H9 (cell line): ENCODE data around the gene DNAJC5. TPM values are rescaled to one million over a fixed set of nuclear protein-coding genes. Genes with fewer than 3 reads are reported as not detected.
A peak's percentile ranks its signal among the peaks of the same experiment; 100 is the strongest.

Experiments used
- DNase-seq: peaks from one replicate; pipeline ENCODE4 v3.0.0-alpha.2; 2017
- H2AFZ ChIP-seq: one replicate; pipeline ENCODE4 v1.6.1; 2013; ENCODE audit warnings: mild to moderate bottlenecking, low read length, control low read depth, moderate library complexity
- H2AK5ac ChIP-seq: 2 replicates; pipeline ENCODE4 v1.6.1; 2013; ENCODE audit warnings: low read length, control low read depth, mixed read lengths; ENCODE audit not compliant: insufficient read length
- H2BK120ac ChIP-seq: one replicate; pipeline ENCODE4 v1.6.1; 2013; ENCODE audit warnings: low read depth, mild to moderate bottlenecking, low read length, control low read depth, inconsistent platforms; ENCODE audit not compliant: poor library complexity, severe bottlenecking
- H2BK12ac ChIP-seq: 2 replicates; pipeline ENCODE4 v1.6.1; 2013; ENCODE audit warnings: low read length, control low read depth, mixed read lengths, low read depth; ENCODE audit not compliant: insufficient read length
- H2BK15ac ChIP-seq: 2 replicates; pipeline ENCODE4 v1.6.1; 2013; ENCODE audit warnings: low read depth, low read length, control low read depth
- H2BK20ac ChIP-seq: one replicate; pipeline ENCODE4 v1.6.1; 2013; ENCODE audit warnings: low read depth, mild to moderate bottlenecking, low read length, control low read depth, inconsistent platforms; ENCODE audit not compliant: poor library complexity, severe bottlenecking
- H2BK5ac ChIP-seq: 2 replicates; pipeline ENCODE4 v1.6.1; 2013; ENCODE audit warnings: low read length, control low read depth, mixed read lengths; ENCODE audit not compliant: insufficient read length
- H3K14ac ChIP-seq: 2 replicates; pipeline ENCODE4 v1.6.1; 2013; ENCODE audit warnings: low read length, control low read depth; ENCODE audit not compliant: insufficient read depth
- H3K18ac ChIP-seq: 2 replicates; pipeline ENCODE4 v1.6.1; 2013; ENCODE audit warnings: low read depth, mild to moderate bottlenecking, mixed read lengths, low read length, control low read depth; ENCODE audit not compliant: insufficient read length
- H3K23ac ChIP-seq: 2 replicates; pipeline ENCODE4 v1.6.1; 2013; ENCODE audit warnings: low read length, control low read depth, mixed read lengths, low read depth; ENCODE audit not compliant: insufficient read length
- H3K23me2 ChIP-seq: 2 replicates; pipeline ENCODE4 v1.6.1; 2013; ENCODE audit warnings: low read depth, mild to moderate bottlenecking, mixed read lengths, low read length, control low read depth; ENCODE audit not compliant: insufficient read length, poor library complexity, severe bottlenecking
- H3K27ac ChIP-seq: 2 replicates; pipeline ENCODE4 v1.5.1; 2013; ENCODE audit warnings: low read length, control low read depth, mixed read lengths, low read depth; ENCODE audit not compliant: insufficient read length
- H3K27me3 ChIP-seq: 2 replicates; pipeline ENCODE4 v1.6.1; 2013; ENCODE audit warnings: low read length, control low read depth, inconsistent platforms; ENCODE audit not compliant: insufficient read depth
- H3K4ac ChIP-seq: 2 replicates; pipeline ENCODE4 v1.6.1; 2013; ENCODE audit warnings: low read depth, mild to moderate bottlenecking, control low read depth, inconsistent platforms, low read length, moderate library complexity
- H3K4me1 ChIP-seq: 2 replicates; pipeline ENCODE4 v1.6.1; 2013; ENCODE audit warnings: low read length, control low read depth, inconsistent platforms; ENCODE audit not compliant: insufficient read depth
- H3K4me2 ChIP-seq: 2 replicates; pipeline ENCODE4 v1.6.1; 2013; ENCODE audit warnings: low read length, control low read depth, mixed read lengths; ENCODE audit not compliant: insufficient read length, insufficient read depth
- H3K56ac ChIP-seq: 2 replicates; pipeline ENCODE4 v1.6.1; 2013; ENCODE audit warnings: low read depth, mild to moderate bottlenecking, mixed read lengths, low read length, control low read depth; ENCODE audit not compliant: insufficient read length
- H3K79me1 ChIP-seq: 2 replicates; pipeline ENCODE4 v1.6.1; 2013; ENCODE audit warnings: low read depth, mild to moderate bottlenecking, moderate library complexity, low read length, control low read depth, inconsistent platforms; ENCODE audit not compliant: insufficient read depth, poor library complexity, severe bottlenecking
- H3K79me2 ChIP-seq: 2 replicates; pipeline ENCODE4 v1.6.1; 2013; ENCODE audit warnings: low read length, control low read depth, inconsistent platforms; ENCODE audit not compliant: insufficient read depth
- H3K9ac ChIP-seq: 2 replicates; pipeline ENCODE4 v1.6.1; 2013; ENCODE audit warnings: low read length, control low read depth, mixed read lengths; ENCODE audit not compliant: insufficient read length; ENCODE audit errors: extremely low read depth
- H3K9me3 ChIP-seq: one replicate; pipeline ENCODE4 v1.6.1; 2013; ENCODE audit warnings: low read depth, low read length, inconsistent platforms; ENCODE audit not compliant: control insufficient read depth
- H3T11ph ChIP-seq: one replicate; pipeline ENCODE4 v1.6.1; 2013; ENCODE audit warnings: mild to moderate bottlenecking, low read length, control low read depth, inconsistent platforms
- H4K20me1 ChIP-seq: one replicate; pipeline ENCODE4 v1.6.1; 2013; ENCODE audit not compliant: control insufficient read depth, insufficient read length, insufficient read depth
- H4K5ac ChIP-seq: 2 replicates; pipeline ENCODE4 v1.6.1; 2013; ENCODE audit warnings: low read depth, mild to moderate bottlenecking, mixed read lengths, low read length, control low read depth; ENCODE audit not compliant: insufficient read length
- H4K8ac ChIP-seq: replicated peaks from 2 replicates; pipeline ENCODE4 v1.6.1; 2013; ENCODE audit warnings: low read length, control low read depth, mixed read lengths, low read depth; ENCODE audit not compliant: insufficient read length
- H4K91ac ChIP-seq: 2 replicates; pipeline ENCODE4 v1.6.1; 2013; ENCODE audit warnings: low read depth, mild to moderate bottlenecking, moderate library complexity, mixed read lengths, low read length, control low read depth; ENCODE audit not compliant: insufficient read length
- H3K27ac Mint-ChIP-seq, 3 experiments: 2 replicates in 2 of 3; 3 replicates in 1 of 3; pipeline ENCODE4 v1.8.0; 2020 to 2021; ENCODE audit warnings: mixed read lengths in 3 of 3, mild to moderate bottlenecking in 1 of 3, moderate library complexity in 1 of 3
- H3K27me3 Mint-ChIP-seq: 2 replicates; pipeline ENCODE4 v1.8.0; 2021; ENCODE audit warnings: low read depth, mild to moderate bottlenecking, moderate library complexity, mixed read lengths
- H3K36me3 Mint-ChIP-seq, 3 experiments: 2 replicates in 2 of 3; 3 replicates in 1 of 3; pipeline ENCODE4 v1.8.0; 2020 to 2021; ENCODE audit warnings: low read depth in 3 of 3, mixed read lengths in 3 of 3; ENCODE audit not compliant: insufficient read depth in 1 of 3
- H3K4me1 Mint-ChIP-seq, 2 experiments: 2 replicates each; pipeline ENCODE4 v1.8.0; 2020; ENCODE audit warnings: mixed read lengths in 2 of 2
- H3K4me3 Mint-ChIP-seq, 2 experiments: 2 replicates in 1 of 2; 3 replicates in 1 of 2; pipeline ENCODE4 v1.8.0; 2020 to 2021; ENCODE audit warnings: mild to moderate bottlenecking in 2 of 2, mixed read lengths in 2 of 2, moderate library complexity in 1 of 2
- H3K9me3 Mint-ChIP-seq, 2 experiments: 2 replicates in 1 of 2; 3 replicates in 1 of 2; pipeline ENCODE4 v1.8.0; 2020; ENCODE audit warnings: mild to moderate bottlenecking in 2 of 2, mixed read lengths in 2 of 2, moderate library complexity in 1 of 2
- CTCF ChIP-seq: fragments of 200-600 bp; sonication (generic); conservative IDR thresholded peaks from 3 replicates; pipeline ENCODE4 v1.8.0; 2021; ENCODE audit warnings: antibody characterized with exemption, mild to moderate bottlenecking
- WGBS: extraction: QIAGEN DNeasy Blood & Tissue Kit; methylation state at CpG from one replicate; pipeline ENCODE4 v1.1.7; 2013; ENCODE audit warnings: missing lambda C conversion rate, low lambda C conversion rate, mixed read lengths; ENCODE audit not compliant: insufficient read length; ENCODE audit errors: extremely low coverage; 5-methylcytosine and 5-hydroxymethylcytosine counted together
- total RNA-seq: library from RNA; stranded (reverse); gene quantifications from 2 replicates; pipeline ENCODE4 v1.2.1, GENCODE V29; 2021

The DNAJC5 gene
- total RNA-seq, 1 experiment from 2014 or later, result 43.0 TPM

- no CpG with 5 or more reads among the region's 21 CpGs for WGBS
- Histone ChIP-seq H4K8ac (no peak overlapping the region), H3K79me2 (no peaks in the 10 kb centered on the region), H2AFZ (no peak overlapping the region), H4K5ac (no peak overlapping the region), H3K27me3 (no peaks in the 10 kb centered on the region), H2AK5ac (no peak overlapping the region), H2BK5ac (no peak overlapping the region), H3K23ac (no peak overlapping the region), H2BK120ac (no peak overlapping the region), H3K14ac (no peak overlapping the region), H3T11ph (no peak overlapping the region), H3K18ac (no peak overlapping the region), H2BK15ac (no peak overlapping the region), H3K9ac (no peak overlapping the region), H2BK20ac (no peak overlapping the region), H3K4ac (no peak overlapping the region), H3K56ac (no peak overlapping the region), H2BK12ac (no peak overlapping the region), H4K91ac (no peak overlapping the region), H3K9me3 (no peaks in the 10 kb centered on the region), H3K79me1 (no peaks in the 10 kb centered on the region), H3K27ac (no peak overlapping the region), H3K4me1 (no peaks in the 10 kb centered on the region), H3K4me2 (no peak overlapping the region), H3K23me2 (no peaks in the 10 kb centered on the region), H4K20me1 (no peaks in the 10 kb centered on the region)
- no peaks in the 10 kb centered on the region for H3K9me3 Mint-ChIP-seq
- DNase-seq, result no peak
- H3K27ac Mint-ChIP-seq, result peak overlapping the region in 2 of 3 experiments; percentile 68 to 77; a peak in 2 of 7 replicates
- TF ChIP-seq CTCF, result no peak
- no peaks in the 10 kb centered on the region for H3K27me3 Mint-ChIP-seq
- H3K4me1 Mint-ChIP-seq, result no peaks in the 10 kb centered on the region
- H3K4me3 Mint-ChIP-seq, result no peak overlapping the region
- peaks cover 19 to 64% (median 60%) of the 10 kb centered on the region in 3 experiments; a peak in 6 of 7 replicates for H3K36me3 Mint-ChIP-seq
These were observed 10.2 kb upstream of the DNAJC5 start for GRCh38 chr20:63884506-63885263.
